Smooth muscle cell (in vitro differentiated cells): ENCODE measurements around the gene TUSC2. TPM values are rescaled to one million over a fixed set of nuclear protein-coding genes. Genes with fewer than 3 reads are reported as not detected.

Experiments used
- DNase-seq: peaks from one replicate; lab custom pipeline; 2025; ENCODE audit not compliant: unreplicated experiment; lab: John Stamatoyannopoulos, UW
- H2AFZ ChIP-seq: fragments of 200-600 bp; sonication (generic); 2 replicates; pipeline ENCODE4 v1.6.0; 2016; ENCODE audit warnings: antibody characterized with exemption, low read depth, mild to moderate bottlenecking
- H3F3A ChIP-seq: fragments of 200-600 bp; sonication (generic); 2 replicates; pipeline ENCODE4 v1.6.0; 2017; ENCODE audit warnings: antibody characterized with exemption, low read depth
- H3K27ac ChIP-seq: fragments of 200-600 bp; sonication (generic); 2 replicates; pipeline ENCODE4 v1.5.1; 2016; ENCODE audit warnings: low read depth, mild to moderate bottlenecking
- H3K27me3 ChIP-seq: fragments of 200-600 bp; sonication (generic); 2 replicates; pipeline ENCODE4 v1.6.1; 2016; ENCODE audit warnings: low read depth, mild to moderate bottlenecking
- H3K36me3 ChIP-seq: fragments of 200-600 bp; sonication (generic); 2 replicates; pipeline ENCODE4 v1.5.1; 2016; ENCODE audit warnings: low read depth
- H3K4me1 ChIP-seq: fragments of 200-600 bp; sonication (generic); 2 replicates; pipeline ENCODE4 v1.5.1; 2016; ENCODE audit warnings: low read depth
- H3K4me2 ChIP-seq: fragments of 200-600 bp; sonication (generic); 2 replicates; pipeline ENCODE4 v1.6.0; 2016; ENCODE audit warnings: mild to moderate bottlenecking
- H3K4me3 ChIP-seq: fragments of 200-600 bp; sonication (generic); 2 replicates; pipeline ENCODE4 v1.5.1; 2016; ENCODE audit warnings: mild to moderate bottlenecking
- H3K79me2 ChIP-seq: fragments of 200-600 bp; sonication (generic); 2 replicates; pipeline ENCODE4 v1.6.0; 2016; ENCODE audit warnings: low read depth, mild to moderate bottlenecking
- H3K9ac ChIP-seq: fragments of 200-600 bp; sonication (generic); 2 replicates; pipeline ENCODE4 v1.6.0; 2016; ENCODE audit warnings: low read depth
- H3K9me3 ChIP-seq: fragments of 200-600 bp; sonication (generic); replicated peaks from 2 replicates; pipeline ENCODE4 v1.5.1; 2016; ENCODE audit warnings: low read depth
- H4K20me1 ChIP-seq: fragments of 200-600 bp; sonication (generic); 2 replicates; pipeline ENCODE4 v1.6.0; 2016; ENCODE audit warnings: low read depth
- WGBS: methylation state at CpG from one replicate; pipeline ENCODE4 v1.1.7; 2016; ENCODE audit warnings: low lambda C conversion rate; 5-methylcytosine and 5-hydroxymethylcytosine counted together
- polyA plus RNA-seq: library from polyadenylated mRNA; unstranded; fragments of >200 nt; fragmentation: Nextera tagmentation; extraction: Ambion mirVana; gene quantifications from 2 replicates; pipeline ENCODE4 v1.2.1, GENCODE V29; 2016
- total RNA-seq: library from RNA; depleted of rRNA; stranded (reverse); fragments of >200 nt; gene quantifications from 2 replicates; pipeline ENCODE4 v1.2.3, GENCODE V29; 2014
- TF ChIP-seq, protein P1 (sequence below): fragments of 200-600 bp; sonication (generic); IDR thresholded peaks from 2 replicates; pipeline ENCODE4 v1.5.1; 2017; ENCODE audit warnings: borderline replicate concordance, mild to moderate bottlenecking, antibody characterized with exemption; ENCODE audit not compliant: insufficient read depth, poor library complexity, severe bottlenecking

TUSC2 gene
- total RNA-seq (25.1 and 28.8 TPM in 2 replicates), polyA plus RNA-seq (53.4 and 57.5 TPM in 2 replicates)

GRCh38 chr3:50327943-50328691 is at the start of gene TUSC2:
TSS of gene TUSC2 (minus strand) at chr3:50328223. CDS start at chr3:50328099, 124 bp downstream.
- H4K20me1 ChIP-seq, result peaks cover 17% of the 10 kb centered on the region
- 6% methylated on average over 55 of the region's 55 CpGs for WGBS
- TF ChIP-seq, protein P1, sequence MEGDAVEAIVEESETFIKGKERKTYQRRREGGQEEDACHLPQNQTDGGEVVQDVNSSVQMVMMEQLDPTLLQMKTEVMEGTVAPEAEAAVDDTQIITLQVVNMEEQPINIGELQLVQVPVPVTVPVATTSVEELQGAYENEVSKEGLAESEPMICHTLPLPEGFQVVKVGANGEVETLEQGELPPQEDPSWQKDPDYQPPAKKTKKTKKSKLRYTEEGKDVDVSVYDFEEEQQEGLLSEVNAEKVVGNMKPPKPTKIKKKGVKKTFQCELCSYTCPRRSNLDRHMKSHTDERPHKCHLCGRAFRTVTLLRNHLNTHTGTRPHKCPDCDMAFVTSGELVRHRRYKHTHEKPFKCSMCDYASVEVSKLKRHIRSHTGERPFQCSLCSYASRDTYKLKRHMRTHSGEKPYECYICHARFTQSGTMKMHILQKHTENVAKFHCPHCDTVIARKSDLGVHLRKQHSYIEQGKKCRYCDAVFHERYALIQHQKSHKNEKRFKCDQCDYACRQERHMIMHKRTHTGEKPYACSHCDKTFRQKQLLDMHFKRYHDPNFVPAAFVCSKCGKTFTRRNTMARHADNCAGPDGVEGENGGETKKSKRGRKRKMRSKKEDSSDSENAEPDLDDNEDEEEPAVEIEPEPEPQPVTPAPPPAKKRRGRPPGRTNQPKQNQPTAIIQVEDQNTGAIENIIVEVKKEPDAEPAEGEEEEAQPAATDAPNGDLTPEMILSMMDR, result no peak
- H3K4me1 ChIP-seq, result peaks cover 9% of the 10 kb centered on the region
- peak within 1 kb of the TSS; percentile 86 for H3K9ac ChIP-seq
- H3K79me2 ChIP-seq, result peaks cover 41% of the 10 kb centered on the region
- DNase-seq, result peak; percentile 72
- peak within 1 kb of the TSS; percentile 64 for H2AFZ ChIP-seq
- H3K27me3 ChIP-seq, result no peaks in the 10 kb centered on the region
- peak within 1 kb of the TSS; percentile 69 for H3K27ac ChIP-seq
- no peaks in the 10 kb centered on the region for H3K36me3 ChIP-seq
- peaks cover 15% of the 10 kb centered on the region for H3F3A ChIP-seq
- H3K4me2 ChIP-seq, result peak within 1 kb of the TSS; percentile 94
- H3K9me3 ChIP-seq, result no peaks in the 10 kb centered on the region
- H3K4me3 ChIP-seq, result peak within 1 kb of the TSS; percentile 84

DNA sequence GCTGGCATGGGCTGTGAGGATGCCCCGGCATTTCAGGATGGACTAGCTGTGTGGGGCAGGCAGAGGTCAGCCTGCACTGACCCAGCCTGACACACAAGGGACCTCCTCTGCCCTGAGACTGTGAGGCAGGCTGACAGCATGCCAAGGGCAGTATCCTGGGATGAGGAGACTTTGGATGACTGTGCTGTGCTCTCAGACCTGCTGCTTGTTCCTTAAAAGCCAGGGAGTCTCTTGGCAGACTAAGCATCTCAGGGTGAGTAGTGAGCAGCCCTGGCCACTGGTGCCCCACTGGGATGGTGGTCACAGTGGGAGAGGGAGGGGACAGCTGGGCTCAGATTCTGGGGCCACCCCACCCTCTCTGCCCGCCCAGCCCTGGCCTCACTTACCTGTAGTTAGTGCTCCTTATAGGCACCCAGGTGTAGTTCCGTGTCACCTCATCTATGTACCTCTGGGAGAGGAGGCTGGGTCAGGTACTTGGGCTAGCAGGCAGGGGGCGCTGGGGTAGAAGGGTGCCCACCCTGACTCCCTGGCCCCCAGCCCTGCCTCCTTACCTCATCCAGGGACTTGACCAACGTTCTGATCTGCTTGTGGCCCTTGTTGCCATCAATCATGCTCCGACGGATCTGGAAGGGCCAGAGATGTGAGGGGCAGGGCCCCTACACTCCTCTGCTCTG is 47.4 kb upstream of the TUSC2 start:
- no peak overlapping the region for H3K4me3 ChIP-seq
- no peaks in the 10 kb centered on the region for H3K36me3 ChIP-seq
- H3K4me2 ChIP-seq, result no peak overlapping the region
- no peak overlapping the region for H3K9ac ChIP-seq
- TF ChIP-seq, protein P1, result no peak
- 70% methylated on average over 7 of the region's 7 CpGs for WGBS
- H3K4me1 ChIP-seq, result peaks cover 6% of the 10 kb centered on the region
- no peaks in the 10 kb centered on the region for H3F3A ChIP-seq
- H3K9me3 ChIP-seq, result no peaks in the 10 kb centered on the region
- H3K27ac ChIP-seq, result no peak overlapping the region
- no peak for DNase-seq
- H2AFZ ChIP-seq, result no peak overlapping the region
- H4K20me1 ChIP-seq, result no peaks in the 10 kb centered on the region
- no peaks in the 10 kb centered on the region for H3K79me2 ChIP-seq
- H3K27me3 ChIP-seq, result no peaks in the 10 kb centered on the region

GRCh38 chr3:50374363-50375257 is 46.6 kb upstream of the TUSC2 start:
- no peaks in the 10 kb centered on the region for H4K20me1 ChIP-seq
- no peak overlapping the region for H3K9ac ChIP-seq
- H3K27me3 ChIP-seq, result no peaks in the 10 kb centered on the region
- no peak for DNase-seq
- no peak overlapping the region for H3K4me2 ChIP-seq
- WGBS, result 83% methylated on average over 16 of the region's 22 CpGs
- H3K4me1 ChIP-seq, result peaks cover 6% of the 10 kb centered on the region
- no peaks in the 10 kb centered on the region for H3K79me2 ChIP-seq
- no peaks in the 10 kb centered on the region for H3K9me3 ChIP-seq
- TF ChIP-seq, protein P1, result no peak
- H3F3A ChIP-seq, result no peaks in the 10 kb centered on the region
- no peak overlapping the region for H3K4me3 ChIP-seq
- H2AFZ ChIP-seq, result no peak overlapping the region
- H3K27ac ChIP-seq, result no peak overlapping the region
- H3K36me3 ChIP-seq, result no peaks in the 10 kb centered on the region
